ENCODE data around the gene SP9. TPM values are rescaled to one million over a fixed set of nuclear protein-coding genes. Genes with fewer than 3 reads are reported as not detected.

Gene SP9
- total and polyA plus RNA-seq, 9 of the 15 experiments (the other 6 are each of a cell fraction or from before 2014, with no cell fraction given) = 0.04 to 0.23 (median 0.11) TPM; not detected in 3

GRCh38 chr2:174312581-174313234, 22.0 kb upstream of the SP9 start:
- Histone ChIP-seq H3K4me2 (ENCODE audit: insufficient read depth, low read length) (no peak overlapping the region), H3K9ac (ENCODE audit: insufficient read depth in 1 of 2, low read depth in 2 of 2, low read length in 2 of 2) (no peak overlapping the region), H3K36me3 (ENCODE audit: control insufficient read depth, insufficient read depth, low read length) (no peaks in the 10 kb centered on the region), H3K79me2 (ENCODE audit: control insufficient read depth, insufficient read depth, low read length) (no peaks in the 10 kb centered on the region), H2AFZ (ENCODE audit: low read depth, low read length) (no peak overlapping the region), H4K20me1 (replicated peaks; ENCODE audit: control insufficient read depth, insufficient read depth, low read length) (no peaks in the 10 kb centered on the region), H3K27me3 (ENCODE audit: control insufficient read depth in 2 of 2, insufficient read depth in 2 of 2, low read length in 2 of 2) (peaks cover 43 to 54% of the 10 kb centered on the region in 2 experiments), H3K27ac (ENCODE audit: extremely low read depth, low read depth, low read length) (no peak overlapping the region), H3K4me1 (replicated peaks in 1 of 2; ENCODE audit: control insufficient read depth in 2 of 2, insufficient read depth in 2 of 2, low read length in 2 of 2) (no peaks in the 10 kb centered on the region), H3K9me3 (replicated peaks; ENCODE audit: control insufficient read depth, insufficient read depth, low read depth, low read length) (no peaks in the 10 kb centered on the region), H3K4me3 (no peak overlapping the region), H3K9me1 (ENCODE audit: control insufficient read depth, insufficient read depth, low read length) (no peaks in the 10 kb centered on the region)
- POLR2A ChIA-PET = interaction anchor here (0.6 kb wide), 1 partner anchor 1296 kb away, joined by 3 read pairs; no protein-coding TSS in a partner anchor
- ATAC-seq (no peak), DNase-seq (ENCODE audit: extremely low read depth in 1 of 4, low spot score in 3 of 4) (no peak), FAIRE-seq (no peak)
- in situ Hi-C loops (cut with MboI) = no loop called here
- CTCF ChIA-PET (ENCODE audit: low intra/inter-chr PET ratio) = no interaction called here
- intact Hi-C loops (cut with micrococcal nuclease) = no loop called here
- 2% methylated on average over 2 of the region's 2 CpGs for WGBS (ENCODE audit: insufficient coverage, low coverage, missing lambda C conversion rate)
- BruUV-seq (replicated peaks) = no TSS peak
- no peak for TF ChIP-seq PHTF2 (CRISPR knock-in tag; IDR thresholded peaks at IDR 0.05)
- TF ChIP-seq NFIC (IDR thresholded peaks at IDR 0.05) = peak; percentile 99
- no peak for TF ChIP-seq PPARD (CRISPR knock-in tag; IDR thresholded peaks at IDR 0.05)
- TF ChIP-seq ZNF277 (CRISPR knock-in tag; IDR thresholded peaks at IDR 0.05; ENCODE audit: borderline replicate concordance) = no peak
- no peak for TF ChIP-seq CHD1 (IDR thresholded peaks at IDR 0.05; ENCODE audit: low read length)
- no peak for TF ChIP-seq HOXB6 (CRISPR knock-in tag; IDR thresholded peaks at IDR 0.05; ENCODE audit: borderline replicate concordance)
- no peak for TF ChIP-seq ZNF263 (CRISPR knock-in tag; IDR thresholded peaks at IDR 0.05; ENCODE audit: borderline replicate concordance)
- TF ChIP-seq EWSR1 (IDR thresholded peaks at IDR 0.05; ENCODE audit: borderline replicate concordance, low read depth, partially characterized antibody) = no peak
- no peak for TF ChIP-seq FOS (IDR thresholded peaks at IDR 0.05; ENCODE audit: extremely low read depth, insufficient read length)
- peak; percentile 12; the same call in 1 of the 2 replicates for TF ChIP-seq ATF7 (IDR thresholded peaks at IDR 0.05)
- peak in 1 of 2 experiments; percentile 7; a peak in 1 of 4 replicates for TF ChIP-seq RAD21 (CRISPR knock-in tag; conservative IDR thresholded peaks at IDR 0.05 in 1 of 2, IDR thresholded peaks at IDR 0.05 in 1 of 2)
- peak; percentile 95 for TF ChIP-seq NFIX (CRISPR knock-in tag; IDR thresholded peaks at IDR 0.05; ENCODE audit: low read depth)
